ENCODE results near the gene DLG2. TPM values are rescaled to one million over a fixed set of nuclear protein-coding genes. Genes with fewer than 3 reads are reported as not detected.

DLG2 gene
- total RNA-seq, 1 donor from 2014 or later, result 6.7 TPM

GRCh38 chr11:85602526-85603213 lies 24.5 kb downstream of the DLG2 start:
- Mint-ChIP-seq H3K27ac (no peak overlapping the region), H3K4me1 (peaks cover 2% of the 10 kb centered on the region), H3K27me3 (ENCODE audit: low read depth) (no peaks in the 10 kb centered on the region), H3K4me3 (no peak overlapping the region), H3K36me3 (no peaks in the 10 kb centered on the region), H3K9me3 (peaks cover 5% of the 10 kb centered on the region)
- no peak for TF ChIP-seq CTCF (IDR thresholded peaks at IDR 0.05; ENCODE audit: unreplicated experiment)
- no peak for DNase-seq (ENCODE audit: low spot score in 2 of 2, unreplicated experiment in 2 of 2)

- no peak overlapping the region for H3K4me3 Mint-ChIP-seq
- no peak overlapping the region for H3K27ac Mint-ChIP-seq
- no peaks in the 10 kb centered on the region for H3K9me3 Mint-ChIP-seq
- H3K27me3 Mint-ChIP-seq (ENCODE audit: low read depth), result no peaks in the 10 kb centered on the region
- H3K4me1 Mint-ChIP-seq, result peaks cover 2% of the 10 kb centered on the region
- no peak for DNase-seq (ENCODE audit: low spot score in 2 of 2, unreplicated experiment in 2 of 2)
- TF ChIP-seq CTCF (IDR thresholded peaks at IDR 0.05; ENCODE audit: unreplicated experiment), result no peak
- H3K36me3 Mint-ChIP-seq, result no peaks in the 10 kb centered on the region
These were observed 28.1 kb downstream of the DLG2 start for GRCh38 chr11:85599083-85599482.

- no peaks in the 10 kb centered on the region for H3K9me3 Mint-ChIP-seq
- no peak for TF ChIP-seq CTCF (IDR thresholded peaks at IDR 0.05; ENCODE audit: unreplicated experiment)
- H3K4me3 Mint-ChIP-seq, result no peak overlapping the region
- H3K27ac Mint-ChIP-seq, result no peak overlapping the region
- DNase-seq (ENCODE audit: low spot score in 2 of 2, unreplicated experiment in 2 of 2), result no peak
- no peaks in the 10 kb centered on the region for H3K36me3 Mint-ChIP-seq
- peaks cover 2% of the 10 kb centered on the region for H3K27me3 Mint-ChIP-seq (ENCODE audit: low read depth)
- H3K4me1 Mint-ChIP-seq, result peaks cover 2% of the 10 kb centered on the region
These were observed 30.3 kb downstream of the DLG2 start for GRCh38 chr11:85596886-85597285.

- Mint-ChIP-seq H3K27me3 (ENCODE audit: low read depth) (peaks cover 2% of the 10 kb centered on the region), H3K36me3 (no peaks in the 10 kb centered on the region), H3K27ac (no peak overlapping the region), H3K4me3 (no peak overlapping the region), H3K4me1 (peaks cover 2% of the 10 kb centered on the region), H3K9me3 (no peaks in the 10 kb centered on the region)
- TF ChIP-seq CTCF (IDR thresholded peaks at IDR 0.05; ENCODE audit: unreplicated experiment), result peak; percentile 51
- no peak for DNase-seq (ENCODE audit: low spot score in 2 of 2, unreplicated experiment in 2 of 2)
These were observed 31.8 kb downstream of the DLG2 start for GRCh38 chr11:85595285-85595884.

- Mint-ChIP-seq H3K36me3 (no peaks in the 10 kb centered on the region), H3K27me3 (ENCODE audit: low read depth) (peaks cover 2% of the 10 kb centered on the region), H3K4me3 (no peak overlapping the region), H3K9me3 (peaks cover 27% of the 10 kb centered on the region), H3K4me1 (no peaks in the 10 kb centered on the region), H3K27ac (no peak overlapping the region)
- TF ChIP-seq CTCF (IDR thresholded peaks at IDR 0.05; ENCODE audit: unreplicated experiment), result no peak
- no peak for DNase-seq (ENCODE audit: low spot score in 2 of 2, unreplicated experiment in 2 of 2)
These were observed 36.2 kb downstream of the DLG2 start for GRCh38 chr11:85590848-85591483.

Measured in mesothelial cell of epicardium (in vitro differentiated cells).